SK-N-MC (cell line): ENCODE data around the gene DDX42.

Source experiments
- EZH2 ChIP-seq: fragments of 200-600 bp; sonication (generic); IDR thresholded peaks from one replicate; pipeline ENCODE4 v1.6.1; 2017; ENCODE audit warnings: antibody characterized with exemption
- FOXP2 ChIP-seq: optimal IDR thresholded peaks from 2 replicates; pipeline ENCODE3; 2011; ENCODE audit warnings: mild to moderate bottlenecking, moderate library complexity; ENCODE audit not compliant: insufficient read depth; ENCODE audit errors: extremely low read length, control extremely low read depth
- POLR2AphosphoS5 ChIP-seq: IDR thresholded peaks from 2 replicates; pipeline ENCODE4 v1.6.1; 2012; ENCODE audit warnings: mild to moderate bottlenecking, low read depth, low read length, borderline replicate concordance

DNA sequence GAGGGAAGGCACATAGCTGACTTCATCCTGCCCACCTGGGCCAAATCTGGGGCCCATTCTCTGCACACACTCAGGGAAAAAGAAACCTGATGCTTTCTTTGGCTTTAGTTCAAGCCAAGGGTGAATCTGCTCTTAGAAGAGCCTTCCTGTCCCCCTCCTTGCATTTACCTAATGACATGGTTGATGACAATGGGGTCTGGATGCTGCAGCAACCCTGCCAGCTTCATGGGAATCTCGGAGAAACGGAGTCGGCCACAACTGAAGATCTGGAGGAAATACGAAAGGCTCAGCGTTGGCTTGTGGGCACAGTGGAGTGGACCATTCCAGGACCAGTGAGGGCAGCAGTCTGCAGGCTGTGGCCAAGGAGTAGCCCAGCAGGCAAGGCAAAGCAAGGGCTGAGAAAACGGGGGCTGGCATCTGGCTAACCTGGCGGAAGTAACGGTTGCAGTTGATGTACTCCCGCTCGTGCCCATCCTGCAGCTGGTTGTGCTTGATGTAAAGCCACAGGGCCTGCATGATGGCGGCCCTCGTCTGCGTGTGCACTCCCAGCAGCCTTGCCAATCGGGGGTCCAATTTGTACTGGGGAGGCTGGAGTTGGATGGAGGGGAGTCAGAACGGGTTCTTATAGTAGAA lies 59.9 kb downstream of the DDX42 start:
- TF ChIP-seq EZH2, result no peak
- peak; percentile 19; the same call in 1 of the 2 replicates for TF ChIP-seq POLR2AphosphoS5
- no peak for TF ChIP-seq FOXP2
